GM23248 (cell line): Measurements from ENCODE around the gene PIP4K2A. TPM values are rescaled to one million over a fixed set of nuclear protein-coding genes. Genes with fewer than 3 reads are reported as not detected.

Experiments
- DNase-seq: peaks from one replicate; pipeline ENCODE4 v3.0.0-alpha.2; 2015
- H2AFZ ChIP-seq: fragments of 200-600 bp; sonication (generic); 2 replicates; pipeline ENCODE4 v1.6.1; 2016; ENCODE audit warnings: antibody characterized with exemption
- H3F3A ChIP-seq: fragments of 200-600 bp; sonication (generic); 2 replicates; pipeline ENCODE4 v1.6.1; 2016; ENCODE audit warnings: mild to moderate bottlenecking, antibody characterized with exemption, mixed run types; ENCODE audit not compliant: insufficient read depth
- H3K27ac ChIP-seq: fragments of 200-600 bp; sonication (generic); 2 replicates; pipeline ENCODE4 v1.5.1; 2016; ENCODE audit warnings: mild to moderate bottlenecking
- H3K27me3 ChIP-seq: fragments of 200-600 bp; sonication (generic); replicated peaks from 2 replicates; pipeline ENCODE4 v1.6.1; 2016; ENCODE audit warnings: mild to moderate bottlenecking; ENCODE audit not compliant: insufficient read depth
- H3K36me3 ChIP-seq: fragments of 200-600 bp; sonication (generic); 2 replicates; pipeline ENCODE4 v1.6.1; 2016; ENCODE audit warnings: low read depth, mild to moderate bottlenecking
- H3K4me1 ChIP-seq: fragments of 200-600 bp; sonication (generic); 2 replicates; pipeline ENCODE4 v1.6.1; 2016; ENCODE audit warnings: mild to moderate bottlenecking; ENCODE audit not compliant: insufficient read depth
- H3K4me2 ChIP-seq: fragments of 200-600 bp; sonication (generic); one replicate; pipeline ENCODE4 v1.6.1; 2016; ENCODE audit warnings: mild to moderate bottlenecking; ENCODE audit not compliant: unreplicated experiment
- H3K4me3 ChIP-seq: fragments of 200-600 bp; sonication (generic); 2 replicates; pipeline ENCODE4 v1.5.1; 2016; ENCODE audit warnings: mild to moderate bottlenecking
- H3K79me2 ChIP-seq: fragments of 200-600 bp; sonication (generic); 2 replicates; pipeline ENCODE4 v1.6.1; 2016; ENCODE audit warnings: mild to moderate bottlenecking; ENCODE audit not compliant: insufficient read depth
- H3K9ac ChIP-seq: fragments of 200-600 bp; sonication (generic); 2 replicates; pipeline ENCODE4 v1.6.1; 2016; ENCODE audit warnings: mild to moderate bottlenecking
- H3K9me2 ChIP-seq: fragments of 200-600 bp; sonication (generic); 2 replicates; pipeline ENCODE4 v1.6.1; 2016; ENCODE audit warnings: mixed run types, mild to moderate bottlenecking, moderate library complexity; ENCODE audit not compliant: insufficient read depth
- H3K9me3 ChIP-seq: fragments of 200-600 bp; sonication (generic); one replicate; pipeline ENCODE4 v1.6.1; 2017; ENCODE audit warnings: low read depth
- H4K20me1 ChIP-seq: fragments of 200-600 bp; sonication (generic); 2 replicates; pipeline ENCODE4 v1.6.0; 2016; ENCODE audit not compliant: insufficient read depth
- EZH2 ChIP-seq: fragments of 200-600 bp; sonication (generic); IDR thresholded peaks from 2 replicates; pipeline ENCODE4 v1.6.1; 2018; ENCODE audit warnings: antibody characterized with exemption, mild to moderate bottlenecking; ENCODE audit not compliant: insufficient read depth, poor library complexity, severe bottlenecking
- EZH2phosphoT487 ChIP-seq: fragments of 200-600 bp; sonication (generic); IDR thresholded peaks from 2 replicates; pipeline ENCODE4 v1.6.1; 2018; ENCODE audit warnings: antibody characterized with exemption, moderate library complexity, mild to moderate bottlenecking, low read depth; ENCODE audit not compliant: insufficient read depth
- whole genome bisulfite sequencing, 2 experiments: methylation state at CpG; one replicate each; pipeline ENCODE4 v1.1.6; 2015 to 2017; ENCODE audit warnings: low lambda C conversion rate in 2 of 2, low coverage in 1 of 2; ENCODE audit errors: missing lambda C conversion rate in 2 of 2; 5-methylcytosine and 5-hydroxymethylcytosine counted together
- in situ Hi-C: fragments of 300-500 bp; cut with MboI; formaldehyde crosslinking; loops from 2 replicates; pipeline ENCODE4 v1.15.0; 2020
- polyA plus RNA-seq: library from polyadenylated mRNA; unstranded; fragments of >200 nt; fragmentation: Nextera tagmentation; extraction: Ambion mirVana; gene quantifications from 2 replicates; pipeline ENCODE4 v1.2.1, GENCODE V29; 2016
- total RNA-seq: library from RNA; depleted of rRNA; stranded (reverse); fragments of >200 nt; shearing (Covaris generic); gene quantifications from 2 replicates; pipeline ENCODE4 v1.2.3, GENCODE V29; 2014

Gene PIP4K2A
- total and polyA plus RNA-seq, 2 experiments from 2014 or later = 19.8 to 26.9 TPM

GRCh38 chr10:22681301-22681700 lies 33.1 kb downstream of the PIP4K2A start:
- H3K79me2 ChIP-seq = peaks cover 91% of the 10 kb centered on the region

GRCh38 chr10:22679608-22680007 lies 34.8 kb downstream of the PIP4K2A start:
- Histone ChIP-seq H3K9me2 (no peaks in the 10 kb centered on the region), H3K36me3 (no peaks in the 10 kb centered on the region), H3K9ac (no peak overlapping the region), H3K4me3 (no peak overlapping the region), H3K9me3 (no peaks in the 10 kb centered on the region), H2AFZ (no peak overlapping the region), H3K79me2 (peaks cover 91% of the 10 kb centered on the region), H3K4me1 (peaks cover 43% of the 10 kb centered on the region), H3K27ac (no peak overlapping the region), H4K20me1 (no peaks in the 10 kb centered on the region), H3F3A (peaks cover 24% of the 10 kb centered on the region), H3K27me3 (no peaks in the 10 kb centered on the region), H3K4me2 (no peak overlapping the region)
- no peak for DNase-seq
- 100% methylated on average over 1 of the region's 1 CpG for WGBS, 2 experiments
- TF ChIP-seq EZH2phosphoT487 = no peak
- in situ Hi-C loops = no loop called here

More at GRCh38 chr10:22681301-22681700, 33.1 kb downstream of the PIP4K2A start:
- Histone ChIP-seq H3K4me3 (no peak overlapping the region), H3K27me3 (no peaks in the 10 kb centered on the region), H4K20me1 (no peaks in the 10 kb centered on the region), H2AFZ (no peak overlapping the region), H3K9ac (no peak overlapping the region), H3K27ac (peak overlapping the region; percentile 84), H3K36me3 (no peaks in the 10 kb centered on the region), H3K4me1 (peaks cover 45% of the 10 kb centered on the region), H3K9me3 (no peaks in the 10 kb centered on the region), H3K9me2 (no peaks in the 10 kb centered on the region), H3F3A (peaks cover 20% of the 10 kb centered on the region), H3K4me2 (peak overlapping the region; percentile 37)
- in situ Hi-C loops = no loop called here
- no peak for DNase-seq
- WGBS, 2 experiments = 92 to 97% methylated on average over 1 of the region's 1 CpG
- no peak for TF ChIP-seq EZH2

GRCh38 chr10:22677333-22677732 lies 37.0 kb downstream of the PIP4K2A start:
- Histone ChIP-seq H3F3A (peaks cover 29% of the 10 kb centered on the region), H3K27me3 (no peaks in the 10 kb centered on the region), H4K20me1 (no peaks in the 10 kb centered on the region), H3K27ac (no peak overlapping the region), H3K4me3 (no peak overlapping the region), H3K79me2 (peaks cover 92% of the 10 kb centered on the region), H3K4me1 (peaks cover 30% of the 10 kb centered on the region), H3K4me2 (no peak overlapping the region), H3K36me3 (no peaks in the 10 kb centered on the region), H3K9me2 (no peaks in the 10 kb centered on the region), H3K9me3 (no peaks in the 10 kb centered on the region), H2AFZ (no peak overlapping the region), H3K9ac (no peak overlapping the region)
- DNase-seq = no peak
- no peak for TF ChIP-seq EZH2phosphoT487
- no peak for TF ChIP-seq EZH2
- in situ Hi-C loops = no loop called here
- WGBS, 2 experiments = 92 to 100% methylated on average over 5 of the region's 5 CpGs

- Histone ChIP-seq H3K4me1 (peaks cover 21% of the 10 kb centered on the region), H3K4me3 (no peak overlapping the region), H3F3A (peaks cover 22% of the 10 kb centered on the region), H3K27me3 (no peaks in the 10 kb centered on the region), H4K20me1 (no peaks in the 10 kb centered on the region), H3K9me2 (no peaks in the 10 kb centered on the region), H2AFZ (no peak overlapping the region), H3K79me2 (peaks cover 100% of the 10 kb centered on the region), H3K4me2 (no peak overlapping the region), H3K27ac (no peak overlapping the region), H3K9ac (no peak overlapping the region), H3K36me3 (no peaks in the 10 kb centered on the region), H3K9me3 (no peaks in the 10 kb centered on the region)
- DNase-seq = no peak
- in situ Hi-C loops = no loop called here
- 95 to 100% methylated on average over 1 of the region's 1 CpG for WGBS, 2 experiments
- no peak for TF ChIP-seq EZH2phosphoT487
Measured at GRCh38 chr10:22676435-22676834, 37.9 kb downstream of the PIP4K2A start.

- Histone ChIP-seq H3F3A (peaks cover 17% of the 10 kb centered on the region), H3K79me2 (peaks cover 100% of the 10 kb centered on the region), H3K4me1 (peaks cover 23% of the 10 kb centered on the region), H3K9me3 (no peaks in the 10 kb centered on the region), H3K27me3 (no peaks in the 10 kb centered on the region), H3K4me2 (peak overlapping the region; percentile 27), H3K9ac (no peak overlapping the region), H3K9me2 (no peaks in the 10 kb centered on the region), H3K4me3 (no peak overlapping the region), H3K27ac (peak overlapping the region; percentile 28), H4K20me1 (no peaks in the 10 kb centered on the region; the same call in 1 of the 2 replicates), H3K36me3 (no peaks in the 10 kb centered on the region), H2AFZ (no peak overlapping the region)
- TF ChIP-seq EZH2 (no peak), EZH2phosphoT487 (no peak)
- peak; percentile 71 for DNase-seq
- 7 to 12% methylated on average over 3 of the region's 3 CpGs for WGBS, 2 experiments
- in situ Hi-C loops = no loop called here
Measured at GRCh38 chr10:22674573-22674930, 39.8 kb downstream of the PIP4K2A start.
